HepG2 (cell line): ENCODE data around the gene ZNF628. TPM values are rescaled to one million over a fixed set of nuclear protein-coding genes. Genes with fewer than 3 reads are reported as not detected.
A peak's percentile ranks its signal among the peaks of the same experiment; 100 is the strongest.

Source experiments
- FOSL1 ChIP-seq: sonication (generic); formaldehyde crosslinking; IDR thresholded peaks from 2 replicates; pipeline ENCODE4 v1.9.0; 2021; ENCODE audit warnings: missing genetic modification reagents, borderline replicate concordance
- HNRNPL ChIP-seq: fragments of 200-400 bp; formaldehyde crosslinking; IDR thresholded peaks from 2 replicates; pipeline ENCODE4 v1.6.1; 2017; ENCODE audit warnings: mild to moderate bottlenecking, low read depth, low read length
- MBD4 ChIP-seq: IDR thresholded peaks from 2 replicates; pipeline ENCODE4 v1.6.1; 2012; ENCODE audit warnings: low read length, inconsistent platforms, borderline replicate concordance
- POLR2G ChIP-seq: fragments of 200-400 bp; formaldehyde crosslinking; IDR thresholded peaks from 2 replicates; pipeline ENCODE4 v1.6.1; 2018; ENCODE audit warnings: mild to moderate bottlenecking, low read depth, low read length, moderate library complexity
- ZNF646 ChIP-seq: sonication (generic); formaldehyde crosslinking; IDR thresholded peaks from 2 replicates; pipeline ENCODE4 v1.9.0; 2021; ENCODE audit warnings: mild to moderate bottlenecking, missing genetic modification reagents
- polyA plus RNA-seq, 8 experiments: library from polyadenylated mRNA; depleted of rRNA in 3 of 8; stranded (reverse) in 7 of 8; unstranded in 1 of 8; fragments of >200 nt; fragmentation: Illumina TruSeq in 4 of 8; extraction: Trizol in 4 of 8; gene quantifications; 2 replicates each; pipeline versions ENCODE4 v1.2.1 to v1.2.3, GENCODE V29; 2011 to 2016; ENCODE audit warnings: low read depth in 4 of 8, missing spikeins in 1 of 8, mixed read lengths in 1 of 8; ENCODE audit not compliant: insufficient read depth in 1 of 8
- total RNA-seq, 5 experiments: library from RNA; depleted of rRNA; stranded (reverse); fragments of >200 nt; fragmentation: Illumina TruSeq; extraction: Trizol; gene quantifications; 2 replicates each; pipeline ENCODE4 v1.2.3, GENCODE V29; 2016; ENCODE audit warnings: low read depth in 1 of 5
- TF ChIP-seq, protein P1 (sequence below): IDR thresholded peaks from 2 replicates; pipeline ENCODE4 v1.6.1; 2012; ENCODE audit warnings: inconsistent platforms

ZNF628 gene
- total and polyA plus RNA-seq, 2 of the 13 experiments (the other 11 are each of a cell fraction or from before 2014, with no cell fraction given): 0.54 to 1.2 TPM

DNA sequence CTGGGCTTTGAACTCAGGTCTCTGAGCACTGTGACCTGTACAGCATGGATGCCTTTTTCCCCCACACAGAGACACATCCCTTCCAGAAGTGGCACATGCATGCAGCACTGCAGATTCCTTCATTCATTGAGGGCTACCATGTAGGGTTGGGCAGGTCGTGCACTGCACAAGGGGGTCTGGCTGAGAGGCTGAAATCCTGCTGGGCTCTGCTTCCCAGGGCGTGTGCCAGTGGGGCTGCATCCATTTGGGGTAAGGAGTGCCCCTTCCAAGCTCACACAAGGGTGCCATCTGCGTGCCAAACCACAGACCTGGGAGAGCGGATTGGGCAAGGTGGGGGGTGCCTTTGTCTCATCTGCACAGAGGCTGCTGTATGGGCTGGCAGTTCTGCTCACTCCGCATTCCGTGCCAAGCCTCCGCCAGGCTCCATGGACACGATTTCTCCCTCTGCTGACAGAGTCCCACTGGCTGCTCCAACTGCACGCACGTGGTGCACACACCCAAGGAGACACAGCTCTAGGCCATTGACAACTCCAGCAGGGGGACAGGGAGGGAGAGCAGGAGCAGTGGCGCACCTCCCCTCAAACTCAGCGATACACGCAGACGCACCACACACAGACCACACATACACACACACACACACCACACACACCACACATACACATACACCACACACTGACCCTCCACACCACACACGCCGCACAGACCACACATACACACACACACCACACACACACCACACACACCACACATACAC lies 28.8 kb upstream of the ZNF628 start (continued):
- no peak for TF ChIP-seq POLR2G
- TF ChIP-seq MBD4: no peak
- no peak for TF ChIP-seq FOSL1 (CRISPR knock-in tag)
- TF ChIP-seq, protein P1, sequence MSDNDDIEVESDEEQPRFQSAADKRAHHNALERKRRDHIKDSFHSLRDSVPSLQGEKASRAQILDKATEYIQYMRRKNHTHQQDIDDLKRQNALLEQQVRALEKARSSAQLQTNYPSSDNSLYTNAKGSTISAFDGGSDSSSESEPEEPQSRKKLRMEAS: peak; percentile 44; the same call in 1 of the 2 replicates
- TF ChIP-seq HNRNPL: no peak
- TF ChIP-seq ZNF646 (CRISPR knock-in tag): peak; percentile 96
